HCT116 (cell line): ENCODE measurements around the gene PI16. TPM values are rescaled to one million over a fixed set of nuclear protein-coding genes. Genes with fewer than 3 reads are reported as not detected.

Source experiments
- ATAC-seq: fragments of 200-7000 bp; cut with Tn5 transposase; 2 replicates; pipeline ENCODE4 v1.9.1; 2020; ENCODE audit warnings: mild to moderate bottlenecking, moderate library complexity
- BruUV-seq: library from RNA; stranded (reverse); fragments of 400-500 nt; replicated peaks from 2 replicates; lab custom pipeline; 2021; lab: Mats Ljungman, UMichigan
- CTCF ChIA-PET: fragments of 300-600 bp; sonication (Branson Sonifier 250); formaldehyde crosslinking; loops from one replicate; lab custom pipeline; 2021; ENCODE audit warnings: antibody characterized with exemption; lab: Charles Lee
- POLR2A ChIA-PET: fragments of 300-600, 350-600 bp; sonication (Branson Sonifier 250); formaldehyde crosslinking; loops from one replicate; lab custom pipeline; 2021; ENCODE audit warnings: antibody characterized with exemption; lab: Charles Lee
- RAD21 ChIA-PET, 2 experiments: fragments of 300-600 bp; sonication (Branson Sonifier 250); formaldehyde crosslinking; loops; one replicate each; lab custom pipeline; 2023; ENCODE audit warnings: low total read pairs in 2 of 2; ENCODE audit not compliant: uncharacterized antibody in 2 of 2, unreplicated experiment in 2 of 2, low non-redundant PET in 1 of 2; lab: Charles Lee
- DNase-seq: peaks from one replicate; pipeline ENCODE4 v3.0.0-alpha.2; 2010; ENCODE audit warnings: low read depth, low spot score
- H2AFZ ChIP-seq: fragments of 200-600 bp; shearing (Covaris generic), sonication (generic); 2 replicates; pipeline ENCODE4 v1.6.1; 2017; ENCODE audit warnings: low read depth, mixed run types, mixed read lengths, antibody characterized with exemption, low read length; ENCODE audit not compliant: poor library complexity, severe bottlenecking
- H3K27ac ChIP-seq: 2 replicates; pipeline ENCODE4 v1.5.1; 2012; ENCODE audit warnings: low read depth, low read length
- H3K27me3 ChIP-seq: fragments of 200-600 bp; sonication (generic); 2 replicates; pipeline ENCODE4 v1.6.1; 2016; ENCODE audit warnings: mixed run types, low read length, mixed read lengths; ENCODE audit not compliant: insufficient read depth
- H3K36me3 ChIP-seq, 2 experiments: fragments of 200-500 bp in 1 of 2; fragments of 200-600 bp in 1 of 2; sonication (Bioruptor generic) in 1 of 2; sonication (generic) in 1 of 2; 2 replicates each; pipeline versions ENCODE4 v1.5.1 to v1.6.1; 2014 to 2016; ENCODE audit warnings: low read length in 2 of 2, inconsistent platforms in 1 of 2, mixed read lengths in 1 of 2, mixed run types in 1 of 2; ENCODE audit not compliant: insufficient read depth in 2 of 2, control insufficient read depth in 1 of 2
- H3K4me1 ChIP-seq, 2 experiments: fragments of 200-600 bp in 1 of 2; sonication (generic) in 1 of 2; 2 replicates each; pipeline versions ENCODE4 v1.5.1 to v1.6.1; 2012 to 2017; ENCODE audit warnings: low read length in 2 of 2, inconsistent platforms in 1 of 2, mild to moderate bottlenecking in 1 of 2, mixed read lengths in 1 of 2, mixed run types in 1 of 2, moderate library complexity in 1 of 2; ENCODE audit not compliant: insufficient read depth in 2 of 2, control insufficient read depth in 1 of 2
- H3K4me2 ChIP-seq: fragments of 200-600 bp; sonication (generic); 2 replicates; pipeline ENCODE4 v1.6.1; 2017; ENCODE audit warnings: mixed run types, low read length, mixed read lengths
- H3K4me3 ChIP-seq, 2 experiments: fragments of 200-600 bp in 1 of 2; sonication (generic) in 1 of 2; replicated peaks in 1 of 2; 2 replicates each; pipeline ENCODE4 v1.5.1; 2011 to 2016; ENCODE audit warnings: low read length in 2 of 2, control low read depth in 1 of 2, low read depth in 1 of 2, mild to moderate bottlenecking in 1 of 2, mixed read lengths in 1 of 2, mixed run types in 1 of 2
- H3K79me2 ChIP-seq: fragments of 200-600 bp; sonication (generic); 2 replicates; pipeline ENCODE4 v1.6.1; 2017; ENCODE audit warnings: mild to moderate bottlenecking, mixed run types, low read length, moderate library complexity, mixed read lengths; ENCODE audit not compliant: insufficient read depth
- H3K9ac ChIP-seq: fragments of 200-600 bp; sonication (generic); 2 replicates; pipeline ENCODE4 v1.6.1; 2016; ENCODE audit warnings: low read length, mixed read lengths
- H3K9me2 ChIP-seq: fragments of 200-600 bp; sonication (generic), shearing (Covaris generic); 2 replicates; pipeline ENCODE4 v1.6.1; 2017; ENCODE audit warnings: mixed run types, mild to moderate bottlenecking, moderate library complexity; ENCODE audit not compliant: insufficient read depth
- H3K9me3 ChIP-seq, 2 experiments: fragments of 200-500 bp in 1 of 2; fragments of 200-600 bp in 1 of 2; sonication (Bioruptor generic) in 1 of 2; sonication (generic) in 1 of 2; 2 replicates each; pipeline ENCODE4 v1.6.1; 2014 to 2017; ENCODE audit warnings: low read length in 2 of 2, mixed read lengths in 2 of 2, inconsistent platforms in 1 of 2, low read depth in 1 of 2, mild to moderate bottlenecking in 1 of 2, mixed run types in 1 of 2, moderate library complexity in 1 of 2; ENCODE audit not compliant: control insufficient read depth in 1 of 2, insufficient read depth in 1 of 2
- H4K20me1 ChIP-seq: fragments of 200-600 bp; sonication (generic), shearing (Covaris generic); 2 replicates; pipeline ENCODE4 v1.6.1; 2017; ENCODE audit warnings: mixed run types, mild to moderate bottlenecking, moderate library complexity; ENCODE audit not compliant: insufficient read depth
- ATF3 ChIP-seq: IDR thresholded peaks from 2 replicates; pipeline ENCODE4 v1.6.1; 2012
- CBX3 ChIP-seq: IDR thresholded peaks from 2 replicates; pipeline ENCODE4 v1.6.1; 2012; ENCODE audit warnings: low read depth
- CEBPB ChIP-seq: IDR thresholded peaks from 2 replicates; pipeline ENCODE4 v1.6.1; 2012; ENCODE audit warnings: low read depth
- CTCF ChIP-seq, 3 experiments: fragments of 200-600 bp in 1 of 3; sonication (generic) in 1 of 3; IDR thresholded peaks in 2 of 3; conservative IDR thresholded peaks in 1 of 3; 2 replicates each; pipeline ENCODE4 v1.5.1; 2012 to 2017; ENCODE audit warnings: low read depth in 2 of 3, low read length in 2 of 3, antibody characterized with exemption in 1 of 3, borderline replicate concordance in 1 of 3, control low read depth in 1 of 3, mild to moderate bottlenecking in 1 of 3, mixed read lengths in 1 of 3, mixed run types in 1 of 3, moderate library complexity in 1 of 3; ENCODE audit not compliant: insufficient read depth in 1 of 3
- EGR1 ChIP-seq: IDR thresholded peaks from 2 replicates; pipeline ENCODE4 v1.6.1; 2012; ENCODE audit warnings: low read depth
- ELF1 ChIP-seq: IDR thresholded peaks from 2 replicates; pipeline ENCODE4 v1.6.1; 2012; ENCODE audit warnings: low read depth, borderline replicate concordance
- EZH2 ChIP-seq: fragments of 200-600 bp; sonication (generic); IDR thresholded peaks from 2 replicates; pipeline ENCODE4 v1.6.1; 2017; ENCODE audit warnings: antibody characterized with exemption, mixed run types
- FOSL1 ChIP-seq: IDR thresholded peaks from 2 replicates; pipeline ENCODE4 v1.6.1; 2012; ENCODE audit warnings: low read depth
- JUND ChIP-seq: IDR thresholded peaks from 2 replicates; pipeline ENCODE4 v1.6.1; 2012
- MAX ChIP-seq: IDR thresholded peaks from 2 replicates; pipeline ENCODE4 v1.6.1; 2012
- POLR2A ChIP-seq: IDR thresholded peaks from 2 replicates; pipeline ENCODE4 v1.7.0; 2011; ENCODE audit warnings: borderline replicate concordance; ENCODE audit not compliant: insufficient read depth, insufficient read length; ENCODE audit errors: extremely low read depth
- REST ChIP-seq: IDR thresholded peaks from 2 replicates; pipeline ENCODE4 v1.6.1; 2012; ENCODE audit warnings: low read depth
- SIN3A ChIP-seq: IDR thresholded peaks from 2 replicates; pipeline ENCODE4 v1.6.1; 2012; ENCODE audit warnings: low read depth
- SP1 ChIP-seq: IDR thresholded peaks from 2 replicates; pipeline ENCODE4 v1.6.1; 2012; ENCODE audit warnings: low read depth
- SRF ChIP-seq: IDR thresholded peaks from 2 replicates; pipeline ENCODE4 v1.6.1; 2012; ENCODE audit warnings: low read depth
- TCF7L2 ChIP-seq: IDR thresholded peaks from 2 replicates; pipeline ENCODE4 v1.7.0; 2011; ENCODE audit warnings: borderline replicate concordance, inconsistent platforms; ENCODE audit not compliant: insufficient read depth, insufficient read length; ENCODE audit errors: extremely low read depth
- YY1 ChIP-seq: IDR thresholded peaks from 2 replicates; pipeline ENCODE4 v1.6.1; 2011; ENCODE audit warnings: low read length, low read depth, moderate library complexity, mild to moderate bottlenecking; ENCODE audit not compliant: insufficient replicate concordance; ENCODE audit errors: extremely low read depth
- intact Hi-C: fragments of 100-400 bp; cut with micrococcal nuclease; formaldehyde crosslinking; loops from 2 replicates; pipeline ENCODE4 v1.10.0; 2022
- total RNA-seq: library from RNA; stranded (reverse); gene quantifications from one replicate; pipeline ENCODE4 v1.2.1, GENCODE V29; 2021; ENCODE audit not compliant: unreplicated experiment
- TF ChIP-seq, protein P1 (sequence below): IDR thresholded peaks from 2 replicates; pipeline ENCODE4 v1.6.1; 2011; ENCODE audit warnings: mild to moderate bottlenecking, low read length, moderate library complexity; ENCODE audit not compliant: insufficient replicate concordance; ENCODE audit errors: extremely low read depth

PI16 gene
- total RNA-seq, 1 experiment from 2014 or later = 0.59 TPM

DNA sequence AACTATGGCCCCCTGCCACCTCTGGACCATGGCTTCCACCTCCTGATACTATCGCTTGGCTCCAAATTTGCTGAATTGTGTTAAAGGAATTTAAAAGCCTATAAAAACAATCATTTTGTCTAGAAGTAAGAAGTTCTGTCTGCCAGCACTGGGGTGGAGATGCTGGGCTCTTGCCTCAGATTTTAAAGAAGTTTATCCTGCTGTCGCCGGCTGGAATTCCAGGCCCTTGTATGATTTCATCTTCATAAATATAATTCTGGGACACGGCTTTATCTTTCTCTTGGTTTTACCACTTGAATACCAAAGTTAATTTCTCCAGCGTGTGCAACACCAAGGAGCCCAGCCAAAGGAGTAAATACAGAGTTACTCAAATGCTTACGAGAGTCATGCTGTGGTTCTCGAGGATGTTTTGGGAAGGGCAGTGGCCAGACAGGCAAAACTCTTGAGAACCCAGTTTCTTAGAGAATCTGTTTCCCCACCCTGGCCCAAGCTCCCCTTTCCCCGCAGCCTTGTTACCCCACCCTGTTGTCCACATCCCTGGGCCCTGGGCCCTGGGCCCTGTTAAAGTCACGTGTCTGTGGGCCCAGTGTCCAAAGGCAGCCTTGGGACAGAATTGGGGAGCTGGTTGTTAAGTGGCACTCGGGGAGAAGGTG, 36.9 kb upstream of the PI16 start:
- Histone ChIP-seq H3K4me1 (peaks cover 17 to 50% of the 10 kb centered on the region in 2 experiments), H3K36me3 (peaks cover 6 to 7% of the 10 kb centered on the region in 2 experiments; a peak in 3 of 4 replicates), H3K9me3 (no peaks in the 10 kb centered on the region), H3K9me2 (no peaks in the 10 kb centered on the region), H3K27ac (no peak overlapping the region), H2AFZ (no peak overlapping the region), H3K27me3 (no peaks in the 10 kb centered on the region), H3K4me2 (no peak overlapping the region), H3K79me2 (no peaks in the 10 kb centered on the region), H3K9ac (no peak overlapping the region), H3K4me3 (no peak overlapping the region), H4K20me1 (no peaks in the 10 kb centered on the region)
- no peak for ATAC-seq
- POLR2A ChIA-PET = no interaction called here
- no peak for TF ChIP-seq CEBPB
- no peak for TF ChIP-seq EGR1
- no peak for TF ChIP-seq JUND
- no peak for TF ChIP-seq CTCF (IDR thresholded peaks at IDR 0.05 in 2 of 3, conservative IDR thresholded peaks at IDR 0.05 in 1 of 3; ENCODE audit: borderline replicate concordance in 1 of 3, insufficient read depth in 1 of 3, low read depth in 2 of 3, low read length in 2 of 3)
- no peak for TF ChIP-seq FOSL1
- no peak for TF ChIP-seq TCF7L2
- TF ChIP-seq REST = no peak
- TF ChIP-seq ATF3 = no peak
- TF ChIP-seq SP1 = no peak
- TF ChIP-seq YY1 = no peak
- no peak for TF ChIP-seq POLR2A
- no peak for TF ChIP-seq CBX3
- TF ChIP-seq MAX = no peak
- TF ChIP-seq SIN3A = no peak
- no peak for TF ChIP-seq EZH2
- TF ChIP-seq, protein P1, sequence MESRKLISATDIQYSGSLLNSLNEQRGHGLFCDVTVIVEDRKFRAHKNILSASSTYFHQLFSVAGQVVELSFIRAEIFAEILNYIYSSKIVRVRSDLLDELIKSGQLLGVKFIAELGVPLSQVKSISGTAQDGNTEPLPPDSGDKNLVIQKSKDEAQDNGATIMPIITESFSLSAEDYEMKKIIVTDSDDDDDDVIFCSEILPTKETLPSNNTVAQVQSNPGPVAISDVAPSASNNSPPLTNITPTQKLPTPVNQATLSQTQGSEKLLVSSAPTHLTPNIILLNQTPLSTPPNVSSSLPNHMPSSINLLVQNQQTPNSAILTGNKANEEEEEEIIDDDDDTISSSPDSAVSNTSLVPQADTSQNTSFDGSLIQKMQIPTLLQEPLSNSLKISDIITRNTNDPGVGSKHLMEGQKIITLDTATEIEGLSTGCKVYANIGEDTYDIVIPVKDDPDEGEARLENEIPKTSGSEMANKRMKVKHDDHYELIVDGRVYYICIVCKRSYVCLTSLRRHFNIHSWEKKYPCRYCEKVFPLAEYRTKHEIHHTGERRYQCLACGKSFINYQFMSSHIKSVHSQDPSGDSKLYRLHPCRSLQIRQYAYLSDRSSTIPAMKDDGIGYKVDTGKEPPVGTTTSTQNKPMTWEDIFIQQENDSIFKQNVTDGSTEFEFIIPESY = no peak
- no peak for TF ChIP-seq ELF1
- TF ChIP-seq SRF = no peak
- intact Hi-C loops = loop anchor here (10.0 kb wide), 1 partner anchor 287 kb away; no protein-coding TSS in a partner anchor
- CTCF ChIA-PET = no interaction called here
- BruUV-seq = no TSS peak
- no peak for DNase-seq
- RAD21 ChIA-PET = no interaction called here
